CD4-positive, alpha-beta T cell treated with Interleukin-17A for 4 hours (primary cell): ENCODE measurements around the gene BEND7.
"Not testable (repeated sequence)": the region's sequence is repeated elsewhere in the genome, so short reads cannot be mapped to it uniquely, and the experiment has no call there.

Source experiments
- DNase-seq: peaks from one replicate; pipeline ENCODE4 v3.0.0-alpha.2; 2020; ENCODE audit warnings: mixed read lengths

Gene BEND7, protein sequence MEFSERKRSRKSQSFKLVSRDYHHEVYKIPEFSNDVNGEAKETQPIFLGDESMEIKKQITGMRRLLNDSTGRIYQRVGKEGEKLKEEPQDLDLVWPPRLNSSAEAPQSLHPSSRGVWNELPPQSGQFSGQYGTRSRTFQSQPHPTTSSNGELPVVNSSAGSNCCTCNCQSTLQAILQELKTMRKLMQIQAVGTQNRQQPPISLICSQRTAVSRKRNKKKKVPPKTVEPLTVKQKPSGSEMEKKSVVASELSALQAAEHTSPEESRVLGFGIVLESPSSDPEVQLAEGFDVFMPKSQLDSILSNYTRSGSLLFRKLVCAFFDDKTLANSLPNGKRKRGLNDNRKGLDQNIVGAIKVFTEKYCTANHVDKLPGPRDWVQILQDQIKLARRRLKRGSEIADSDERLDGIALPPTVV

GRCh38 chr10:13528875-13529713 is at the start of gene BEND7:
BEND7 (minus strand) TSS chr10:13529014; CDS start chr10:13528533, 481 bp downstream.
- peak; percentile 16 for DNase-seq

DNA sequence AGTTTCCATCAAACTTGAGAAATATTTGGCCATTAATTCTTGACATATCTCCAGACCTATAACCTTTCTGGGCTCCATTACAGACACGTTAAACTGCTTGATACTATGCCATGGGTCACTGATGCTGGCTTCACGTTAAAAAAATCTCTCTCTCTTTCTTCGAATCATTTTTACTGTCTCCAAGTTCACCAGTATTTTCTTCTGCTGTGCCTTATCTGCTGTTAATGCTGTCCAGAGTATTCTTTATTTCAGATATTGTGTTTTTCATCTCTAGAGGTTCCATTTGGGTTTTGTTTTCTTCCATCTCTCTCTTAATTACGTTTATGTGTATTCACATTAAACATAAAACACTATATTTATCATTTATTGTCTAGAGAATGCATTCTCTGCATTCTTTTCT is 45.1 kb upstream of the BEND7 start:
- no peak for DNase-seq

DNA sequence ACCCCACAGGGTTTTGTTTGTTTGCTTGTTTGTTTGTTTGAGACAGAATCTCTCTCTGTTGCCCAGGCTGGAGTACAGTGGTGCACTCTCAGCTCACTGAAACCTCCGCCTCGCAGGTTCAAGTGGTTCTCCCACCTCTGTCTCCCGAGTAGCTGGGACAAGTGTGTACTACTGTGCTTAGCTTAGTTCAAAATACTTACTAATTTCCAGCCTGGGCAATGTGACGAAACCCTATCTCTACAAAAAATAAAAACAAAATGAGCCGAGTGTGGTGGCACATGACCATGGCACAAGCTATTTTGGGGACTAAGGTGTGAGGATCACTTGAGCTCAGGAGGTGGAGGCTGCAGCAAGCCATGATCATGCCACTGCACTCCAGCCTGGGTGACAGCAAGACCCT is 42.7 kb upstream of the BEND7 start:
- DNase-seq: no peak

- no peak for DNase-seq
These were observed 38.2 kb upstream of the BEND7 start for GRCh38 chr10:13567030-13567429.

- DNase-seq: no peak
These were observed 35.8 kb upstream of the BEND7 start for GRCh38 chr10:13564576-13564975.

GRCh38 chr10:13563481-13564445 is 34.9 kb upstream of the BEND7 start:
- no peak for DNase-seq

GRCh38 chr10:13560597-13560996 is 31.8 kb upstream of the BEND7 start:
- no peak for DNase-seq

- no peak for DNase-seq
These were observed 30.4 kb upstream of the BEND7 start for GRCh38 chr10:13559124-13559700.

- no peak for DNase-seq
These were observed 27.2 kb upstream of the BEND7 start for GRCh38 chr10:13555884-13556510.

DNA sequence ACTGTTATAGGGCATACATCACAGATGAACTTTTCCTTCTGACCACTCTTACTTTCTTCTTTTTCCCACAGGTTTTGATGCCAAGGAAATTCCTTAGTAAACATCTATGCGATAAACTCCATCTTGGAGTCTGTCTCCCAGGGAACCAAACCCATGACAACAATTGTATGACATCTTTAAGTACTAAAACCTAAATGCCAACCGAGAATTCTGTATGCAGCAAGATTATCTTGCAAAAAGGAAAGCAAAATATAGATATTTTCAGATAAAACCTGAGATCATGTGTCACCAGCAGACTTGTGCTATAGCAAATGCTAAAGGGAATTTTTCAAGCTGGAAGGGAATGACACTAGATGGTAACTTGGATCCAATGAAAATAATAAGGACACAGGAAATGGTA is 22.0 kb upstream of the BEND7 start:
- DNase-seq: no peak

GRCh38 chr10:13542533-13542932 is 13.7 kb upstream of the BEND7 start:
- no peak for DNase-seq

DNA sequence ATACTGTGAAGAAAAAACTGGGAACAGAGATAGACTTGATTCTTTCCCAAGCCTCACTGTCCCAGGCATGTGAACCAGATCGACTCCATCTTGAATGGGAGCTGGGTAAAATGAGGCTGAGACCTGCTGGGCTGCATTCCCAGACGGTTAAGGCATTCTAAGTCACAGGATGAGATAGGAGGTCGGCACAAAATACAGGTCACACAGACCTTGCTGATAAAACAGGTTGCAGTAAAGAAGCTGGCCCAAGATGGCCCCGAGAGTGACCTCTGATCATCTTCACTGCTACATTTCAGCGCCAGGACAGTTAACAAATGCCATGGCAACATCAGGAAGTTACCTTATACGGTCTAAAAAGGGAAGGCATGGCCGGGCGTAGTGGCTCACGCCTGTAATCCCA is 9.2 kb upstream of the BEND7 start:
- DNase-seq: not testable (repeated sequence)

- peak; percentile 8 for DNase-seq
These were observed 8.0 kb upstream of the BEND7 start for GRCh38 chr10:13536674-13537366.

DNA sequence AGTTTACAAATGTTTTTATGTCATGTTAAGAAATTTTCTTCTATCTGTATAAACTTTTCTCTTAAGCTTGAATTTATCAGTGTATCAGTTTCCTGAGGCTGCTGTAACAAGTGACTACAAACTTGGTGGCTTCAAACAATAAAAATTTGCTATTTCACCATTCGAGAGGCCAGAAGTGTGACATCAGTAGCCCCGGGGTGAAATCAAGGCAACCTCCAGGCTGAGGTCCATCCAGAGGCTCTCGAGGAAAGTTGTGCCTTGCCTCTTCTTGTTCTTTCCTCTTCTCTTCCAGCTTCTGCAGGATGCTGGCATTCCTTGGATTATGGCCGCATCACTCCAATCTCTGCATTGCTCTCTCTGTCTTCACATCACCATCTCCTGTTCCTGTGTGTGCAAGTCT is 6.5 kb upstream of the BEND7 start:
- DNase-seq: no peak

GRCh38 chr10:13529714-13529973 is 830 bp upstream of the BEND7 start:
- no peak for DNase-seq

DNA sequence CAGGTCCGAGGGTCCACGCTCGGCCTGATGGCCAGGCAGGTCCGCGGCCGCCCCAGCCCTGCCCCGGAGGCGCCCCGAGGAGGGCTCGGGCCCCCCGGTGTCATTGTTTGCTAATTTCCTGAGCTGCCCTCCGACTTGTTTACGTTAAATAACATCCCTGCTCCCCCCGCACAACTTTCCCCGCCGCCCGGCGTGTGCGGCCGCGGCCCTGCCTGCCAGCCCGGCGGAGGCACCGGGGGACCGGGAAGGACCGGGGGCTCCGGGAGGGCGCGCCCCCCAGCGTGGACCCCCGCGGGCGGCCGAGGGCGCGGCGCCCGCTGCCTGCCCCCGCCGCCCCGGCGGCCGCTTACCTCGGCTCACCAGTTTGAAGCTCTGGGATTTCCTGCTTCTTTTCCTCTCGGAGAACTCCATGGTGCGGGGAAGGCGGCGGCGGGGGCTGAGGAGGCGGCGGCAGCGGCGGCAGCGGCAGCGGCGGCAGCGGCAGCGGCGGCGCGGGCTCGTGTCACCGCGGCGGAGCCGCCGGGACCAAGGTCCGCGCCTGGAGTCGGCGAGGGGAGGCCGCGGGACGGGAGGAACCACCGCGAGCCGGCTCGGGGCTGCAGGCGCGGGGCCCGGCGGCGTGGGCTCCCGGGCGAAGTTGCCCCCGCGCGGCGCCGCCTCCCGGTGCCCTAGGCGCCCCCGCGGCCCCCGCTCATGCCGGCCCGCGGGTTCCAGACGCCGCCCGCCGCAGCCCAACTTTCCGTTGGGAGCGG is 515 bp downstream of the BEND7 start:
- DNase-seq: peak; percentile 13

DNA sequence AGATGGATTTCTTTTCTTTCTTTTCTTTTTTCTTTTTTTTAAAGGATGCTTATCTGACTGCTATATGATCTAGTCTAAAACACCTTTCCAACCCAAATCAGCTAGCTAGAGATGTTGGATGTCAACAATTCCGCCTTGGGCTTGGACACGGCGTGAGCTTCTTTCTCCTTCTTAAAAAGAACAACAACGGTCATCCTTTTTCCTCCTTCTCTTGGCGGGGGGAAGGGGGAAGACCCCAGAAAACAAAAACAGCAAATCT is 1.0 kb downstream of the BEND7 start:
- DNase-seq: no peak

DNA sequence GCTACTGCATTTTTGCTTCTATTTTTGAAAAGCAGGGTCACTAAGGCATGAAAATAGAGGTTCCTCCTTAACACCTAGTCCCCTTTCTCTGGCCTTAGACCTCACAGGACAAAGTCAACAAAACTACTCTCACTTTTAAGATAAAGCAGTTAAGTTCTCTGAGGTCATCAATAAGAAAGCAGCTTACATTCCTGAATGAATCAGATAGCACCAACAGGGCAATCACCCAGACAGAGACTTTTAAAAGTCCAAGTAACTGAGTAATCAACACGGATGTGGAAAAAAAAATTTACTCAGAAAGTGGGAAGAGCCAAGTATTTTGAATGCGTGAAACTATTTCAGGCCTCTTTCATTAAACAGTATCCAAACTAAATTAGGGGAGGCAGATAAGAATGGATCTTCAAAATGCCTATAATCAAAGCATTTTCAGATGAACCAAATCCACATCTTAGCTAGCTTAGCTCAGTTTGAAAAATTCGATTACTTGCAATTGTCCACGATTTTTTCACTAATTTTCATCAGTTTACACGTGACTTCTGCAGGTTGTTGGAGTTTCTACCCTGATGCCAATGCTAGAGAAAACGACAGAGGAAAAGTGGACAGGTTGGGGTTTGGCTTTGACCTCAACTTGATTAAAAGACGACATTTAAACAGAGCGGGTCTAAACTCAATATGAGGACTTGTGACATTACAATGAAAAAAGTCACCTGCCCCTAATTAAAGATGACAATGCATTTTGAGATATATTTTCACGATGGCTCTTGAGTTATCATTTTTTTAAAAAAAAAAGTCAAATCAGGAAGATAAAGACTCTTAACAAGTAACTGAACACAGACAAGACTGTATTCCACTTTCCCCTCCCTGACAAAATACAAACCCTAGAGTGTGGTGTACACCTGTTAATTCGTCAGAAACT is 1.6 kb downstream of the BEND7 start:
- no peak for DNase-seq

- DNase-seq: no peak
These were observed 3.2 kb downstream of the BEND7 start for GRCh38 chr10:13525663-13526062.

GRCh38 chr10:13521026-13521425 is 7.8 kb downstream of the BEND7 start:
- no peak for DNase-seq
